ENCODE results near the gene CORO2B. TPM values are rescaled to one million over a fixed set of nuclear protein-coding genes. Genes with fewer than 3 reads are reported as not detected.

The CORO2B gene
- polyA plus RNA-seq, 3 donors = 0.03 TPM; not detected in 2

- WGBS (ENCODE audit: insufficient coverage) = 71% methylated on average over 3 of the region's 7 CpGs
- TF ChIP-seq, protein P1, sequence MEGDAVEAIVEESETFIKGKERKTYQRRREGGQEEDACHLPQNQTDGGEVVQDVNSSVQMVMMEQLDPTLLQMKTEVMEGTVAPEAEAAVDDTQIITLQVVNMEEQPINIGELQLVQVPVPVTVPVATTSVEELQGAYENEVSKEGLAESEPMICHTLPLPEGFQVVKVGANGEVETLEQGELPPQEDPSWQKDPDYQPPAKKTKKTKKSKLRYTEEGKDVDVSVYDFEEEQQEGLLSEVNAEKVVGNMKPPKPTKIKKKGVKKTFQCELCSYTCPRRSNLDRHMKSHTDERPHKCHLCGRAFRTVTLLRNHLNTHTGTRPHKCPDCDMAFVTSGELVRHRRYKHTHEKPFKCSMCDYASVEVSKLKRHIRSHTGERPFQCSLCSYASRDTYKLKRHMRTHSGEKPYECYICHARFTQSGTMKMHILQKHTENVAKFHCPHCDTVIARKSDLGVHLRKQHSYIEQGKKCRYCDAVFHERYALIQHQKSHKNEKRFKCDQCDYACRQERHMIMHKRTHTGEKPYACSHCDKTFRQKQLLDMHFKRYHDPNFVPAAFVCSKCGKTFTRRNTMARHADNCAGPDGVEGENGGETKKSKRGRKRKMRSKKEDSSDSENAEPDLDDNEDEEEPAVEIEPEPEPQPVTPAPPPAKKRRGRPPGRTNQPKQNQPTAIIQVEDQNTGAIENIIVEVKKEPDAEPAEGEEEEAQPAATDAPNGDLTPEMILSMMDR (IDR thresholded peaks at IDR 0.05) = no peak
- no peak overlapping the region for H3K27ac ChIP-seq (ENCODE audit: low read depth in 1 of 2, low read length in 2 of 2)
- Mint-ChIP-seq H3K9me3 (peaks cover 0 to 2% (median 0%) of the 10 kb centered on the region in 7 donors), H3K27ac (no peak overlapping the region), H3K36me3 (peaks cover 3 to 8% of the 10 kb centered on the region in 2 donors), H3K4me3 (no peak overlapping the region), H3K4me1 (peaks cover 5% of the 10 kb centered on the region), H3K27me3 (ENCODE audit: low read depth in 3 of 3) (peaks cover 22 to 36% (median 27%) of the 10 kb centered on the region in 3 donors)
- H4K20me1 ChIP-seq (ENCODE audit: insufficient read depth, low read length) = no peaks in the 10 kb centered on the region
- H3K36me3 ChIP-seq (replicated peaks in 1 of 2; ENCODE audit: control insufficient read depth in 1 of 2, insufficient read depth in 2 of 2, low read length in 2 of 2) = no peaks in the 10 kb centered on the region
- no peaks in the 10 kb centered on the region for H3K79me2 ChIP-seq (ENCODE audit: insufficient read depth, low read length)
- H3K4me2 ChIP-seq (replicated peaks; ENCODE audit: extremely low read depth, low read length, poor library complexity, severe bottlenecking) = no peak overlapping the region
- H3K9me3 ChIP-seq (replicated peaks in 1 of 2; ENCODE audit: control insufficient read depth in 1 of 2, insufficient read depth in 1 of 2, low read length in 2 of 2) = peaks cover 0 to 5% of the 10 kb centered on the region in 2 donors
- no peak overlapping the region for H3K4me3 ChIP-seq (replicated peaks in 1 of 3; ENCODE audit: low read depth in 2 of 3, low read length in 3 of 3)
- DNase-seq = no peak
- H2AFZ ChIP-seq (ENCODE audit: insufficient read depth, low read depth, low read length, poor library complexity, severe bottlenecking) = no peak overlapping the region
- intact Hi-C loops (cut with micrococcal nuclease) = no loop called here
- no peak overlapping the region for H3K9ac ChIP-seq (ENCODE audit: insufficient read depth, low read length, poor library complexity, severe bottlenecking)
- peaks cover 9 to 27% of the 10 kb centered on the region in 2 donors for H3K27me3 ChIP-seq (ENCODE audit: control insufficient read depth in 2 of 2, insufficient read depth in 2 of 2, low read length in 2 of 2)
- peaks cover 0 to 4% of the 10 kb centered on the region in 2 donors for H3K4me1 ChIP-seq (ENCODE audit: control insufficient read depth in 1 of 2, insufficient read depth in 2 of 2, low read length in 2 of 2)
Measured at GRCh38 chr15:68583321-68583720, 4.5 kb downstream of the CORO2B start.

- H3K4me1 Mint-ChIP-seq = peaks cover 5% of the 10 kb centered on the region
- H3K9me3 Mint-ChIP-seq = peaks cover 0 to 2% (median 0%) of the 10 kb centered on the region in 7 donors
- no peak overlapping the region for H3K4me2 ChIP-seq (replicated peaks; ENCODE audit: extremely low read depth, low read length, poor library complexity, severe bottlenecking)
- TF ChIP-seq, protein P1 (IDR thresholded peaks at IDR 0.05) = no peak
- peaks cover 22 to 31% (median 27%) of the 10 kb centered on the region in 3 donors for H3K27me3 Mint-ChIP-seq (ENCODE audit: low read depth in 3 of 3)
- intact Hi-C loops (cut with micrococcal nuclease) = no loop called here
- H3K4me1 ChIP-seq (ENCODE audit: control insufficient read depth in 1 of 2, insufficient read depth in 2 of 2, low read length in 2 of 2) = no peaks in the 10 kb centered on the region
- H4K20me1 ChIP-seq (ENCODE audit: insufficient read depth, low read length) = no peaks in the 10 kb centered on the region
- H3K4me3 ChIP-seq (replicated peaks in 1 of 3; ENCODE audit: low read depth in 2 of 3, low read length in 3 of 3) = no peak overlapping the region
- H3K27ac Mint-ChIP-seq = no peak overlapping the region
- H3K36me3 ChIP-seq (replicated peaks in 1 of 2; ENCODE audit: control insufficient read depth in 1 of 2, insufficient read depth in 2 of 2, low read length in 2 of 2) = no peaks in the 10 kb centered on the region
- H3K79me2 ChIP-seq (ENCODE audit: insufficient read depth, low read length) = no peaks in the 10 kb centered on the region
- no peak overlapping the region for H3K4me3 Mint-ChIP-seq
- H3K9me3 ChIP-seq (replicated peaks in 1 of 2; ENCODE audit: control insufficient read depth in 1 of 2, insufficient read depth in 1 of 2, low read length in 2 of 2) = peaks cover 0 to 5% of the 10 kb centered on the region in 2 donors
- no peak overlapping the region for H2AFZ ChIP-seq (ENCODE audit: insufficient read depth, low read depth, low read length, poor library complexity, severe bottlenecking)
- DNase-seq = no peak
- H3K27ac ChIP-seq (ENCODE audit: low read depth in 1 of 2, low read length in 2 of 2) = no peak overlapping the region
- H3K27me3 ChIP-seq (ENCODE audit: control insufficient read depth in 2 of 2, insufficient read depth in 2 of 2, low read length in 2 of 2) = peaks cover 9 to 27% of the 10 kb centered on the region in 2 donors
- H3K9ac ChIP-seq (ENCODE audit: insufficient read depth, low read length, poor library complexity, severe bottlenecking) = no peak overlapping the region
- peaks cover 3 to 8% of the 10 kb centered on the region in 2 donors for H3K36me3 Mint-ChIP-seq
- 97% methylated on average over 8 of the region's 12 CpGs for WGBS (ENCODE audit: insufficient coverage)
Measured at GRCh38 chr15:68583936-68584755, 5.4 kb downstream of the CORO2B start.

All from CD14-positive monocyte (primary cell).